C4-2B (cell line): ENCODE measurements around the gene ASB10.

ENCODE experiments used
- CTCF ChIP-seq: fragments of 450-650 bp; conservative IDR thresholded peaks from 2 replicates; pipeline ENCODE4 v1.5.1; 2017; ENCODE audit warnings: mild to moderate bottlenecking
- ZFX ChIP-seq: fragments of 450-650 bp; IDR thresholded peaks from 2 replicates; pipeline ENCODE4 v1.6.1; 2017

GRCh38 chr7:151139791-151140190, 47.3 kb downstream of the ASB10 start:
- TF ChIP-seq CTCF (no peak), ZFX (no peak)
